GM18951 (cell line): ENCODE data around the gene NXPH3.

Experiments used
- POLR2A ChIP-seq: IDR thresholded peaks from 4 replicates; pipeline ENCODE4 v1.6.1; 2011; ENCODE audit warnings: mild to moderate bottlenecking; ENCODE audit not compliant: insufficient read length, insufficient read depth; ENCODE audit errors: extremely low read depth
- in situ Hi-C: fragments of 300-500 bp; cut with MboI; formaldehyde crosslinking; loops from one replicate; pipeline ENCODE4 v1.12.0; 2022; ENCODE audit warnings: low sequenced_read_pairs, mixed read lengths, inconsistent platforms; ENCODE audit not compliant: unreplicated experiment

Gene NXPH3

GRCh38 chr17:49549311-49549605 lies 26.4 kb upstream of the NXPH3 start:
- in situ Hi-C loops, result loop anchor here (10.0 kb wide), 1 partner anchor 114 kb away; no protein-coding TSS in a partner anchor

DNA sequence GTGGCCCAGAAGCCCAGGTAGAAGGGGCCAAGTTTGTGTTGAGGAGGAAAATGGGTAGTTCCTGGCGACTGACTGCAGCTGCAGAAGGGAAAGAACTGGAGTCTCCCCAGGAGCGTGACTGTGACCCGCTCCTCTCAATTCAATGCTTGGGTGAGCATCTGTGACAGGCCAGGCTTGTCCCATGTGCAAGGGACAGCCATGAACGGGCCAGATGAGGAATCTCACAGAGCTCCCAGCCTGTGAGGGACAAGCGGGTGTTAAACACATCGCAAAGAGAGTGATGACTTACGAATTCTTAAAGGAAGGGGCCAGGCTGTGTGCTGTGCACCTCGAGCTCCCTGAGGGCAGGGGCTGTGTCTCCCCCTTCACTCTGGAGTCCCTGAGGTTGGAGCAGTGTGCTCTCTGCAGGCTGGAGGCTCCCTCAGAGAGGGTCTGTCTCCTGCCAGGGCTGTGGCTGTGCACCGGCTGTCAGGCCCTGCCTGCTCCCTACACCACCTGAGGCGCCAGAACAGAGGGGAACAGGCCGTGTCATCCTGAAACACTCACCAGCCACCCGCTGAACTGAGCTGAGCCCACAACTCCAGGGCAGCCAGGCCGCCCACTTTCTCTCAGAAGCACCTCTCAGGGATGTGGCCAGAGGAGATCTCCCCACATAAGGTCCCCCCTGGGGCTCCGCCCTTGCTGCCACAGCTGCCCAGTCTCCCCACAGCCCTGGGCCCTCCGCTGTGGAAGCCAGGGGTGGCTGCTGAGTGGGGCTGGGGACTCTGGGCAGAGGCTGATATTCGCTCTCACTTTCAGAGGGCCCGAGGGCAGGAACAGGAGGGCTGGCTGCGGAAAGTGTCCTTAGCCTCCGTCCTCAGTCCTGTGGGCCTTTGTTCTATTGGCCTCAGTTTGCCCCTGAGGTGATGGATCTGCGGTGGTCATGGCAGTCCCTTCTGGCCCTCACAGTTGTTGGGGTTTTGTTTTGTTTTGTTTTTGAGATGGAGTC lies 25.7 kb upstream of the NXPH3 start:
- in situ Hi-C loops, result loop anchor here (10.0 to 25.0 kb wide), 2 partner anchors 115 to 287 kb away; partner anchors contain the start of gene TAC4
- TF ChIP-seq POLR2A, result no peak

More at GRCh38 chr17:49549311-49549605, 26.4 kb upstream of the NXPH3 start:
- no peak for TF ChIP-seq POLR2A

GRCh38 chr17:49550764-49551163 lies 24.9 kb upstream of the NXPH3 start:
- in situ Hi-C loops, result loop anchor here (25.0 kb wide), 1 partner anchor 287 kb away; the partner anchor contains the start of gene TAC4

DNA sequence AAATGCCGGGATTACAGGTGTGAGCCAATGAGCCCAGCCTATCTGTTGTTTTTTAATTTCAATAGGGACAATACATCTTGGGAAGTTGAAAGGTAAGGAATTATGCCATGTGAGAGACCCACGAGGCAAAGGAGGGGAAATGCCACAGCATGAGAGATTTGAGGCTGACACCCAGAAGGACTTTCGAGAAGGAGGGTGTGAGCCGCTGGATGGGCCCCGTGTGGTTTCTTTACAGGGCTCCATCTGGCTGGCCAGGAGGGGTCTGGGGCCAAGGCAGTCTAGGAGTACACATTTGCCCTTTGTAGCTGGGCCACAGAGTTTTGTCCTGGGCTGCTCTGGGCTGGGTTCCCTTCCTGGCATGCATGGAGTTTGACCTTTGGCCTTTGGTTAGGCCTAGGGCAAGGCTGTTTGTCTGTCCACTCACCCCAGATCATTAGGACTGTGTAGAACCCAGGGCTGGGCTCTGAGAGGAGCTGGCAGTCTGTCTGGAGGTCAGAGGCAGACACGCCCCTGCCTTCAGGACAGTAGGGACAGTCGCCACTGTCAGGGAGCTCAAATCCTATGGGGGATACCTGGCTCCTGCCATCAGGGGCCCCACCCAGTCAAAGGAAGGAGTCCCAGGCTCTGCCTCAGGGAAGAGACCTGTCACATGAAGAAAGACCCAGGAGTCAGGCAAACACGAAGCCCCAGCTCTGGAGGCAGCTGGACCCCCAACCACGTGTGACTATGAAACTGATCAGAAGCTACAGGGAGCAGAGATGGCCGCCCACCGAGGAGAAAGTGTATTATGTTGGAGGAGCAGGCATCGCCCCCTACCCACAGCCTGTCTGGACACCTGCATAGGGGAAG lies 24.2 kb upstream of the NXPH3 start:
- TF ChIP-seq POLR2A, result no peak
- in situ Hi-C loops, result loop anchor here (25.0 kb wide), 1 partner anchor 286 kb away; the partner anchor contains the start of gene TAC4

- in situ Hi-C loops, result loop anchor here (25.0 kb wide), 1 partner anchor 285 kb away; the partner anchor contains the start of gene TAC4
- no peak for TF ChIP-seq POLR2A
These were observed 23.5 kb upstream of the NXPH3 start for GRCh38 chr17:49552070-49552751.

DNA sequence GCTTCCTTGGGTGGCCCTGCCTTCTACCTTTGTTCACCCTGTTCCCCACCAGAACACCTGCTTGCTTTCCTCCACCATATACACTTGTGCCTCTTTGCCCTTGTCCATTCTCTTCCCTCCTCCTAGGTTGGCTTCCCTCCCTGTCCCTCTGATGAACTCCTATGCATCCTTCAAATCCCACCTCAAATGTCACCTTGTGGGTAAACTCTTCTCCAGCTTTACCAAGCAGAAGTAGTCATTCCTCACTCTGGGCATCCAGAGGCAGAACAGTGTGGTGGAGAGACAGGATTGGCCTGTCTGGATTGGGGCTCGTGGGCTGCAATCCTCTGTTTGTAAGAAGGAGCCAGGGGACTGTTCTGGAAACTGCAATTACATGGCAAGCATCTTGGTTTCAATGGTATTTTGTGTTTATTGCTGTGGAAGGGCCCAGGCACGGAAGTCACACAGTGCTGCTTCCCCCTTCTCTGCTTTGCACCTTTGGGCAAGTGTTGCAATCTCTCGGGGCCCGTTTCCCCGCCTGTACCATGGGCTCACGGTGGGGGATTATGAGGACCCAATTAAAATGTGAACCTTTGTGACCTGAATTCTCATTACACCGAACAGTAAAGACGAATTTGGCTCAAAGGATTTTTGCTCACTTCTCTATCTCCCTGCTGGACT lies 21.9 kb upstream of the NXPH3 start:
- in situ Hi-C loops, result loop anchor here (25.0 kb wide), 1 partner anchor 283 kb away; the partner anchor contains the start of gene TAC4

DNA sequence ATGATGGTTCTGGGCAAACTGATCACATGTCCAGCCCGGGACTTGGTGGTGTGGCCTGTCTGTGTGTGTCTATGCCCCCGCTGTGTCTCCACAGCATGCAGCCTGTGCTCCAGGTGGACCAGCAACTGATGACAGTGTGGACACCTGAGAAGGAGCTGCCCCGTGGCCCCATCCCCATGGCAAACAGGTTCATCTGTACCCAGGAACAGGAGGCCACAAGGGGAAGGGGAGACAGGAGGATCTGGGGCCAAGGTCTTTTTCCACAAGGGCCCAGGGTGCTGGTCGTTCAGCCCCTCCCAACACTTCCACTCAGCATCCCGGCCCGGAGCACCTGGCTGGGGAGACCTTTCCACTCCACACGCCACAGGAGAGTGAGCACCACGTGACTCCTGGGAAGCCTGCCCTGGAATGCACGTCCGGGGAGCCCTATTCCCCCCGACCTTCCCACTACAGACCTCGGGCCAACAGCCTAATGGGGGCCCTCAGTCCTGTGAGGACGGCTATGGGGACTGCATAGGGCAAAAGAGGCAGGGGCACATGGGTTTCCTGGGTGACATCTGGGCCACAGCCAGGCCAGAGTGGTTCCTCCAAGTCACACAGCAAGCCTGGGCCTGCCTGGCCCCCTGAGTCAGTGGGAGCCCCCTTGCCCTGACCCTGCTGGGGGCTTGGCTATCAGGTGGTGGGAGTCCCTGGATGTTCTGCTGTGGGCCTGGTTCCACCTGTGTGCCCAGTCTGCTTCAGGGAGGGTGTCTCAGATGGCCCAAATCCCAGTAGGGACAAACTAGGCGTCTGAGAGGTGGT lies 20.8 kb upstream of the NXPH3 start:
- in situ Hi-C loops, result loop anchor here (25.0 kb wide), 1 partner anchor 282 kb away; the partner anchor contains the start of gene TAC4
- no peak for TF ChIP-seq POLR2A

More for the DNA sequence above, 21.9 kb upstream of the NXPH3 start:
- TF ChIP-seq POLR2A, result no peak

- in situ Hi-C loops, result loop anchor here (25.0 kb wide), 1 partner anchor 282 kb away; the partner anchor contains the start of gene TAC4
These were observed 20.0 kb upstream of the NXPH3 start for GRCh38 chr17:49555495-49556222.

GRCh38 chr17:49556223-49556943 lies 19.3 kb upstream of the NXPH3 start:
- in situ Hi-C loops, result loop anchor here (25.0 kb wide), 1 partner anchor 281 kb away; the partner anchor contains the start of gene TAC4

More at GRCh38 chr17:49555495-49556222, 20.0 kb upstream of the NXPH3 start:
- TF ChIP-seq POLR2A, result no peak

More at GRCh38 chr17:49556223-49556943, 19.3 kb upstream of the NXPH3 start:
- TF ChIP-seq POLR2A, result no peak
